HG03045 (cell line): ENCODE data around the gene MYO15A.
"Not testable (repeated sequence)": the region's sequence is repeated elsewhere in the genome, so short reads cannot be mapped to it uniquely, and the experiment has no call there.

Experiments used
- ATAC-seq: cut with Tn5 transposase; IDR thresholded peaks from one replicate; pipeline ENCODE4 v1.9.1; 2021; ENCODE audit warnings: mild to moderate bottlenecking, moderate library complexity; ENCODE audit not compliant: unreplicated experiment

Gene MYO15A

GRCh38 chr17:18208092-18208491, 99.5 kb downstream of the MYO15A start:
- no peak for ATAC-seq

GRCh38 chr17:18213666-18214270, 105.2 kb downstream of the MYO15A start:
- ATAC-seq, result no peak

- not testable (repeated sequence) for ATAC-seq
These were observed 108.3 kb downstream of the MYO15A start for GRCh38 chr17:18216906-18217305.

GRCh38 chr17:18217412-18218015, 109.0 kb downstream of the MYO15A start:
- ATAC-seq, result no peak

GRCh38 chr17:18218756-18219415, 110.3 kb downstream of the MYO15A start:
- ATAC-seq, result no peak

GRCh38 chr17:18224053-18224386, 115.5 kb downstream of the MYO15A start:
- no peak for ATAC-seq

- ATAC-seq, result no peak
These were observed 116.0 kb downstream of the MYO15A start for GRCh38 chr17:18224387-18225120.

- ATAC-seq, result peak; percentile 83
These were observed 116.6 kb downstream of the MYO15A start, which contains the start of gene LLGL1 for GRCh38 chr17:18225121-18225641. Gene LLGL1 (plus strand): TSS chr17:18225635. CDS start chr17:18225683, 48 bp downstream.

GRCh38 chr17:18225642-18226283, 117.2 kb downstream of the MYO15A start:
- peak; percentile 29 for ATAC-seq

GRCh38 chr17:18226284-18226945, 117.9 kb downstream of the MYO15A start:
- no peak for ATAC-seq

- ATAC-seq, result no peak
These were observed 119.1 kb downstream of the MYO15A start for GRCh38 chr17:18227635-18228034.

GRCh38 chr17:18228176-18228682, 119.7 kb downstream of the MYO15A start:
- no peak for ATAC-seq

GRCh38 chr17:18229254-18229653, 120.7 kb downstream of the MYO15A start:
- ATAC-seq, result no peak
